ENCODE results near the gene AGAP3.

AGAP3 gene

GRCh38 chr7:151130741-151131157 is 44.5 kb downstream of the AGAP3 start:
- Histone ChIP-seq H3K36me3 (ENCODE audit: control insufficient read depth in 4 of 4, insufficient read depth in 4 of 4, low read length in 3 of 4) (peaks cover 0 to 70% (median 42%) of the 10 kb centered on the region in 4 experiments), H3K9me3 (ENCODE audit: control extremely low read depth in 1 of 5, control insufficient read depth in 4 of 5, insufficient read depth in 2 of 5, low read depth in 1 of 5, low read length in 4 of 5) (no peaks in the 10 kb centered on the region), H3K4me3 (ENCODE audit: control insufficient read depth in 1 of 7, extremely low read depth in 1 of 7, insufficient read depth in 4 of 7, low read depth in 2 of 7, low read length in 6 of 7) (no peak overlapping the region), H3K27me3 (replicated peaks in 2 of 5; ENCODE audit: control insufficient read depth in 4 of 5, insufficient read depth in 5 of 5, low read length in 4 of 5) (no peaks in the 10 kb centered on the region), H3K27ac (ENCODE audit: insufficient read depth in 1 of 2, low read depth in 1 of 2, low read length in 2 of 2, poor library complexity in 1 of 2, severe bottlenecking in 2 of 2) (no peak overlapping the region), H3K4me1 (ENCODE audit: control extremely low read depth in 1 of 4, control insufficient read depth in 4 of 4, insufficient read depth in 4 of 4, low read length in 3 of 4) (no peaks in the 10 kb centered on the region)
- ChIA-PET CTCF (interaction anchor here (0.9 to 1.7 kb wide), 5 partner anchors 12 to 116 kb away, joined by 3 to 7 read pairs (median 5); no protein-coding TSS in a partner anchor), POLR2A (no interaction called here)
- DNase-seq, result no peak
- 98% methylated on average over 16 of the region's 17 CpGs for WGBS (ENCODE audit: insufficient coverage)

- CTCF ChIA-PET, result interaction anchor here (0.9 to 1.7 kb wide), 5 partner anchors 8 to 113 kb away, joined by 3 to 7 read pairs (median 3); no protein-coding TSS in a partner anchor
- POLR2A ChIA-PET, result no interaction called here
- no peaks in the 10 kb centered on the region for H3K4me1 ChIP-seq (ENCODE audit: control extremely low read depth in 1 of 4, control insufficient read depth in 4 of 4, insufficient read depth in 4 of 4, low read length in 3 of 4)
- H3K9me3 ChIP-seq (ENCODE audit: control extremely low read depth in 1 of 5, control insufficient read depth in 4 of 5, insufficient read depth in 2 of 5, low read depth in 1 of 5, low read length in 4 of 5), result no peaks in the 10 kb centered on the region
- H3K27ac ChIP-seq (ENCODE audit: insufficient read depth in 1 of 2, low read depth in 1 of 2, low read length in 2 of 2, poor library complexity in 1 of 2, severe bottlenecking in 2 of 2), result no peak overlapping the region
- no peaks in the 10 kb centered on the region for H3K27me3 ChIP-seq (replicated peaks in 2 of 5; ENCODE audit: control insufficient read depth in 4 of 5, insufficient read depth in 5 of 5, low read length in 4 of 5)
- DNase-seq, result no peak
- 100% methylated on average over 8 of the region's 13 CpGs for WGBS (ENCODE audit: insufficient coverage)
- peaks cover 0 to 74% (median 45%) of the 10 kb centered on the region in 4 experiments for H3K36me3 ChIP-seq (ENCODE audit: control insufficient read depth in 4 of 4, insufficient read depth in 4 of 4, low read length in 3 of 4)
- H3K4me3 ChIP-seq (ENCODE audit: control insufficient read depth in 1 of 7, extremely low read depth in 1 of 7, insufficient read depth in 4 of 7, low read depth in 2 of 7, low read length in 6 of 7), result no peak overlapping the region
Observed at GRCh38 chr7:151131224-151131591, 44.9 kb downstream of the AGAP3 start.

- no peak overlapping the region for H3K4me3 ChIP-seq (ENCODE audit: control insufficient read depth in 1 of 7, extremely low read depth in 1 of 7, insufficient read depth in 4 of 7, low read depth in 2 of 7, low read length in 6 of 7)
- no peak for DNase-seq
- H3K27ac ChIP-seq (ENCODE audit: insufficient read depth in 1 of 2, low read depth in 1 of 2, low read length in 2 of 2, poor library complexity in 1 of 2, severe bottlenecking in 2 of 2), result no peak overlapping the region
- no peaks in the 10 kb centered on the region for H3K9me3 ChIP-seq (ENCODE audit: control extremely low read depth in 1 of 5, control insufficient read depth in 4 of 5, insufficient read depth in 2 of 5, low read depth in 1 of 5, low read length in 4 of 5)
- H3K4me1 ChIP-seq (ENCODE audit: control extremely low read depth in 1 of 4, control insufficient read depth in 4 of 4, insufficient read depth in 4 of 4, low read length in 3 of 4), result no peaks in the 10 kb centered on the region
- ChIA-PET POLR2A (no interaction called here), CTCF (interaction anchor here (0.9 to 1.7 kb wide), 5 partner anchors 9 to 112 kb away, joined by 3 to 7 read pairs (median 3); partner anchors contain the start of gene GBX1)
- H3K27me3 ChIP-seq (replicated peaks in 2 of 5; ENCODE audit: control insufficient read depth in 4 of 5, insufficient read depth in 5 of 5, low read length in 4 of 5), result no peaks in the 10 kb centered on the region
- H3K36me3 ChIP-seq (ENCODE audit: control insufficient read depth in 4 of 4, insufficient read depth in 4 of 4, low read length in 3 of 4), result peaks cover 0 to 78% (median 47%) of the 10 kb centered on the region in 4 experiments
- WGBS (ENCODE audit: insufficient coverage), result 98% methylated on average over 16 of the region's 19 CpGs
Observed at GRCh38 chr7:151131592-151132293, 45.5 kb downstream of the AGAP3 start.

- 97% methylated on average over 21 of the region's 21 CpGs for WGBS (ENCODE audit: insufficient coverage)
- ChIA-PET POLR2A (no interaction called here), CTCF (interaction anchor here (1.2 to 1.7 kb wide), 3 partner anchors 10 to 112 kb away, joined by 3 to 7 read pairs (median 3); partner anchors contain the start of gene GBX1)
- peaks cover 0 to 81% (median 47%) of the 10 kb centered on the region in 4 experiments for H3K36me3 ChIP-seq (ENCODE audit: control insufficient read depth in 4 of 4, insufficient read depth in 4 of 4, low read length in 3 of 4)
- H3K4me3 ChIP-seq (ENCODE audit: control insufficient read depth in 1 of 7, extremely low read depth in 1 of 7, insufficient read depth in 4 of 7, low read depth in 2 of 7, low read length in 6 of 7), result no peak overlapping the region
- H3K9me3 ChIP-seq (ENCODE audit: control extremely low read depth in 1 of 5, control insufficient read depth in 4 of 5, insufficient read depth in 2 of 5, low read depth in 1 of 5, low read length in 4 of 5), result no peaks in the 10 kb centered on the region
- no peak for DNase-seq
- H3K27ac ChIP-seq (ENCODE audit: insufficient read depth in 1 of 2, low read depth in 1 of 2, low read length in 2 of 2, poor library complexity in 1 of 2, severe bottlenecking in 2 of 2), result no peak overlapping the region
- no peaks in the 10 kb centered on the region for H3K27me3 ChIP-seq (replicated peaks in 2 of 5; ENCODE audit: control insufficient read depth in 4 of 5, insufficient read depth in 5 of 5, low read length in 4 of 5)
- no peaks in the 10 kb centered on the region for H3K4me1 ChIP-seq (ENCODE audit: control extremely low read depth in 1 of 4, control insufficient read depth in 4 of 4, insufficient read depth in 4 of 4, low read length in 3 of 4)
Observed at GRCh38 chr7:151132461-151133205, 46.4 kb downstream of the AGAP3 start.

DNA sequence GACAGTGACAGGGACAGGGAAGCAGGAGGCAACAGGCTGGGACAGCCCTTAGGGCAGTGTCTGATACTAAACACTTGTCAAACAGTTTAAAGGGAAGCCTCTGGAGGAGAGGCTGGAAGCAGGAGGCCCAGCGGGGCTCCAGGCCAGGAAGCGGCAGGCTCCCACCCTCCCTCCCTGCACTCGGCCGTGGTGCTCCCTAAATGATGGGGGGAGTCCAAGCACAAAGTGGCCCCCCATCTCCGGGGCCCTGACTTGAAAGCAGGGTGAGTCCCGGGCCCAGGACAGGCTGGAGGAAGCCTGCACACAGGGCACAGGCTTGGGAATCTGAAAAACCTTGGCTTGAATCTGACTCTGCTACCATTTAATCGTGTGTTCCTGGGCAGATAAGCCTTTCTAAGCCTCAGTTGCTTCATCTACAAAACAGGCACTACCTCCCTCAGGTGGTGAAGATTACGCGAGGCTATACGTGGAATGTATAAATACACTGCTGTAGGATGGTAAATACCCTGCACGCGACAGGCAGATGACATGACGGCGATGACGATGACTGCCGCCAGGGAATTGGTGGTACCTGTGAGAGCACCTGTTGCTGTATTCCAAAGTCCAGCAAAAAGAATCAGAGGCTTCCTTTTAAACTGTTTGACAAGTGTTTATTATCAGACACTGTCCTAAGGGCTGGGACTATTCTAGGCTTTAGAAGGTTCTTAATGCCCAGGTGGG is 47.2 kb downstream of the AGAP3 start:
- H3K4me3 ChIP-seq (ENCODE audit: control insufficient read depth in 1 of 7, extremely low read depth in 1 of 7, insufficient read depth in 4 of 7, low read depth in 2 of 7, low read length in 6 of 7), result no peak overlapping the region
- H3K36me3 ChIP-seq (ENCODE audit: control insufficient read depth in 4 of 4, insufficient read depth in 4 of 4, low read length in 3 of 4), result peaks cover 0 to 76% (median 41%) of the 10 kb centered on the region in 4 experiments
- ChIA-PET POLR2A (no interaction called here), CTCF (no interaction called here)
- H3K27ac ChIP-seq (ENCODE audit: insufficient read depth in 1 of 2, low read depth in 1 of 2, low read length in 2 of 2, poor library complexity in 1 of 2, severe bottlenecking in 2 of 2), result no peak overlapping the region
- no peaks in the 10 kb centered on the region for H3K27me3 ChIP-seq (replicated peaks in 2 of 5; ENCODE audit: control insufficient read depth in 4 of 5, insufficient read depth in 5 of 5, low read length in 4 of 5)
- DNase-seq, result no peak
- H3K4me1 ChIP-seq (ENCODE audit: control extremely low read depth in 1 of 4, control insufficient read depth in 4 of 4, insufficient read depth in 4 of 4, low read length in 3 of 4), result no peaks in the 10 kb centered on the region
- WGBS (ENCODE audit: insufficient coverage), result 99% methylated on average over 16 of the region's 16 CpGs
- no peaks in the 10 kb centered on the region for H3K9me3 ChIP-seq (ENCODE audit: control extremely low read depth in 1 of 5, control insufficient read depth in 4 of 5, insufficient read depth in 2 of 5, low read depth in 1 of 5, low read length in 4 of 5)

DNA sequence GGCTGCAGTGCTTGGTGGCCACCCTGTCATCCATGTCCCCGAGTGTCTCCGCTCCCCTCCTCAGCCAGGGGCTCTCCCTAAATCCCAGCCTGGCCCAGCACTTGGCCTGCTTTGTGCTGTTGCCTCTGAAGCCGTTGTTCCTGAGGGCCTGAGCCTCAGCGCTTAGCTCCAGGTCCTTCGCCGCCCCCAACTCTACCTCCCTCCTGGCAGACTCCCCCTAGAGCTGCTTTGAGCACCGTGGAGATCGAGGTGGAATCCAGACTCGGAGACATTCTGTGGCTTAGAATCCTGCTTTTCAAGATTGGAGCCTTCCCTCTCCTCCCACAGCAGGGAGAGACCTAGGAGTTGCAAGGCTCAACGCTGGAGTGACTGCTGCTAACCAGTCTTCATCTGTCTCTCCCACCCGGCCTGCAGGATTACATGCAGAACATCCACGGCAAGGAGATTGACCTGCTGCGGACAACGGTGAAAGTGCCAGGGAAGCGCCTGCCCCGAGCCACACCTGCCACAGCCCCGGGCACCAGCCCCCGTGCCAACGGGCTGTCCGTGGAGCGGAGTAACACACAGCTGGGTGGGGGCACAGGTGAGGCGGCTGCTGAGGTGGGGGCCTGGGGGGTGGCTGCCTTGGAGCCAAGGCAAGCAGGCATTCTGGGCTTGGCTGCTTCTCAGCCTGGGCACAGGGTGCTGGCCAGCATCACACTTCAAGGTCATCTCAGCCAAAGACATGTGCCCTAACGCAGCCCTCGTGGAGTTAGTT is 47.9 kb downstream of the AGAP3 start:
- H3K4me1 ChIP-seq (ENCODE audit: control extremely low read depth in 1 of 4, control insufficient read depth in 4 of 4, insufficient read depth in 4 of 4, low read length in 3 of 4), result no peaks in the 10 kb centered on the region
- ChIA-PET CTCF (interaction anchor here (0.5 kb wide), 1 partner anchor 741 kb away, joined by 3 read pairs; no protein-coding TSS in a partner anchor), POLR2A (no interaction called here)
- H3K9me3 ChIP-seq (ENCODE audit: control extremely low read depth in 1 of 5, control insufficient read depth in 4 of 5, insufficient read depth in 2 of 5, low read depth in 1 of 5, low read length in 4 of 5), result no peaks in the 10 kb centered on the region
- no peak for DNase-seq
- 92% methylated on average over 24 of the region's 24 CpGs for WGBS (ENCODE audit: insufficient coverage)
- H3K27me3 ChIP-seq (replicated peaks in 2 of 5; ENCODE audit: control insufficient read depth in 4 of 5, insufficient read depth in 5 of 5, low read length in 4 of 5), result no peaks in the 10 kb centered on the region
- H3K27ac ChIP-seq (ENCODE audit: insufficient read depth in 1 of 2, low read depth in 1 of 2, low read length in 2 of 2, poor library complexity in 1 of 2, severe bottlenecking in 2 of 2), result no peak overlapping the region
- H3K36me3 ChIP-seq (ENCODE audit: control insufficient read depth in 4 of 4, insufficient read depth in 4 of 4, low read length in 3 of 4), result peaks cover 0 to 72% (median 38%) of the 10 kb centered on the region in 4 experiments
- no peak overlapping the region for H3K4me3 ChIP-seq (ENCODE audit: control insufficient read depth in 1 of 7, extremely low read depth in 1 of 7, insufficient read depth in 4 of 7, low read depth in 2 of 7, low read length in 6 of 7)
